Measurements from ENCODE around the gene C1orf35.
A peak's percentile ranks its signal among the peaks of the same experiment; 100 is the strongest.
"Not testable (repeated sequence)": the region's sequence is repeated elsewhere in the genome, so short reads cannot be mapped to it uniquely, and the experiment has no call there.

Gene C1orf35

GRCh38 chr1:228117335-228117734, 14.2 kb upstream of the C1orf35 start:
- Histone ChIP-seq H3K4me1 (ENCODE audit: insufficient read depth, low read length) (no peaks in the 10 kb centered on the region), H3K27me3 (ENCODE audit: insufficient read depth, low read length) (no peaks in the 10 kb centered on the region), H3K36me3 (ENCODE audit: insufficient read depth, low read depth, low read length) (no peaks in the 10 kb centered on the region), H3K9ac (ENCODE audit: low read depth, low read length) (no peak overlapping the region), H3K4me3 (ENCODE audit: low read length) (no peak overlapping the region), H3K27ac (ENCODE audit: low read length) (no peak overlapping the region), H3K9me3 (ENCODE audit: insufficient read depth, low read depth, low read length) (peaks cover 50% of the 10 kb centered on the region)

DNA sequence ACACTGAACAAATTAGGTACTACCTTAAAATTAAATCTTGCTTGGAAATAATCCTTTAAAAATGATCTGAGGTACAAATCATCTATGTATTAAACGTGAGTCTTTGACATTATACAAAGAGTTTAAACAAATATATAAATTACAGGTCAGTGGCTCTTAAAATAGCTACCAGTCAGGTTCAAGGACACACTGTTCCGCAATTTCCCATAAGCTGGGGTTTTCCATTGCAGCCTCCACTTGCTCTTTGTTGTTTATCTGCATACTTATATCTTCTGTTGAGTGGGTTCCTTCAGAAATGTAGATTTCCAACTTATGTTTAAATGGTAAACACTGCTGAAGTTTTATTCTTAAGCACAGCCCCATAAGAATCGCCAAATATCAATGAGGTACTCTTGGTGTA, 11.7 kb upstream of the C1orf35 start:
- Histone ChIP-seq H3K27me3 (ENCODE audit: insufficient read depth, low read length) (peaks cover 11% of the 10 kb centered on the region; the same call in 1 of the 2 replicates), H3K4me3 (ENCODE audit: low read length) (no peak overlapping the region), H3K9ac (ENCODE audit: low read depth, low read length) (no peak overlapping the region), H3K9me3 (ENCODE audit: insufficient read depth, low read depth, low read length) (peaks cover 41% of the 10 kb centered on the region), H3K27ac (ENCODE audit: low read length) (no peak overlapping the region), H3K36me3 (ENCODE audit: insufficient read depth, low read depth, low read length) (no peaks in the 10 kb centered on the region), H3K4me1 (ENCODE audit: insufficient read depth, low read length) (no peaks in the 10 kb centered on the region)

DNA sequence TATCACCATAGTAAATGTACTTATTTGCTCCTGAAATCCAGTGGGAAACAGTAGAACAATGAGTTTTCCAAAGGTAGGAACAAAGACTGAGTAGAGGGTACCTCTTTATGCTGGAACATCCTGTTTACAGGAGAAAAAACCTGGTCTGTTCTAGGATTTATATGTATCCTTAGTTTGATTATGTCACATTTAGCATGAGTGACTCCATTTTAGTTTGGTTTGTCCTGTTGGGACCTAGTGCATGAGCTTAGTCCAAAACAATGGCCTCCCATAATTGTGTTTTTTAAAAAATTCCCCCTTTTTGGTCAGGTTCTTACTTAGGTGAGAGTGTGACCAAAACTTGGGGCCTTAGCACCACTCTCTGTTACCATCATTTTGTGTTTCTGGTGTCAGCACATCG, 9.5 kb upstream of the C1orf35 start:
- peaks cover 4% of the 10 kb centered on the region for H3K4me1 ChIP-seq (ENCODE audit: insufficient read depth, low read length)
- H3K27ac ChIP-seq (ENCODE audit: low read length): no peak overlapping the region
- peaks cover 22% of the 10 kb centered on the region for H3K9me3 ChIP-seq (ENCODE audit: insufficient read depth, low read depth, low read length)
- H3K36me3 ChIP-seq (ENCODE audit: insufficient read depth, low read depth, low read length): peaks cover 2% of the 10 kb centered on the region; the same call in 1 of the 2 replicates
- no peak overlapping the region for H3K4me3 ChIP-seq (ENCODE audit: low read length)
- no peak overlapping the region for H3K9ac ChIP-seq (ENCODE audit: low read depth, low read length)
- H3K27me3 ChIP-seq (ENCODE audit: insufficient read depth, low read length): peaks cover 15% of the 10 kb centered on the region; the same call in 1 of the 2 replicates

GRCh38 chr1:228112167-228112566, 9.0 kb upstream of the C1orf35 start:
- peaks cover 4% of the 10 kb centered on the region for H3K4me1 ChIP-seq (ENCODE audit: insufficient read depth, low read length)
- peaks cover 17% of the 10 kb centered on the region; the same call in 1 of the 2 replicates for H3K9me3 ChIP-seq (ENCODE audit: insufficient read depth, low read depth, low read length)
- no peak overlapping the region for H3K27ac ChIP-seq (ENCODE audit: low read length)
- H3K36me3 ChIP-seq (ENCODE audit: insufficient read depth, low read depth, low read length): peaks cover 6% of the 10 kb centered on the region; the same call in 1 of the 2 replicates
- peaks cover 15% of the 10 kb centered on the region; the same call in 1 of the 2 replicates for H3K27me3 ChIP-seq (ENCODE audit: insufficient read depth, low read length)
- no peak overlapping the region for H3K9ac ChIP-seq (ENCODE audit: low read depth, low read length)
- H3K4me3 ChIP-seq (ENCODE audit: low read length): no peak overlapping the region

DNA sequence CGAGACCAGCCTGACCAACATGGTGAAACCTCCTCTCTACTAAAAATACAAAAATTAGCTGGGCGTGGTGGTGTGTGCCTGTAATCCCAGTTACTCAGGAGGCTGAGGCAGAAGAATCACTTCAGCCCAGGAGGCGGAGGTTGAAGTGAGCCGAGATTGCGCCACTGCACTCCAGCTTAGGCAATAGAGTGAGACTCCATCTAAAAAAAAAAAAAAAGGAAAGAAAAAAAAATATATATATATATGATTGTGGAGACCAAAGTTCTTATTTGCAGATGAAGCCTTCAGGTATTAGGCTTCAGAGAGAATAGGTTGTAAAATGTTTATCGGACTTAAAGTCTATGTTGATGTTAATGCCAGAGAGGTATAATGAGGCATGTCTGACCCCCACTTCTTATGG, 8.2 kb upstream of the C1orf35 start:
- not testable (repeated sequence) for H3K4me3 ChIP-seq (ENCODE audit: low read length); H3K9ac ChIP-seq (ENCODE audit: low read depth, low read length); H3K4me1 ChIP-seq (ENCODE audit: insufficient read depth, low read length); H3K27ac ChIP-seq (ENCODE audit: low read length); H3K9me3 ChIP-seq (ENCODE audit: insufficient read depth, low read depth, low read length)
- peaks cover 15% of the 10 kb centered on the region; the same call in 1 of the 2 replicates for H3K27me3 ChIP-seq (ENCODE audit: insufficient read depth, low read length)
- H3K36me3 ChIP-seq (ENCODE audit: insufficient read depth, low read depth, low read length): peaks cover 15% of the 10 kb centered on the region

DNA sequence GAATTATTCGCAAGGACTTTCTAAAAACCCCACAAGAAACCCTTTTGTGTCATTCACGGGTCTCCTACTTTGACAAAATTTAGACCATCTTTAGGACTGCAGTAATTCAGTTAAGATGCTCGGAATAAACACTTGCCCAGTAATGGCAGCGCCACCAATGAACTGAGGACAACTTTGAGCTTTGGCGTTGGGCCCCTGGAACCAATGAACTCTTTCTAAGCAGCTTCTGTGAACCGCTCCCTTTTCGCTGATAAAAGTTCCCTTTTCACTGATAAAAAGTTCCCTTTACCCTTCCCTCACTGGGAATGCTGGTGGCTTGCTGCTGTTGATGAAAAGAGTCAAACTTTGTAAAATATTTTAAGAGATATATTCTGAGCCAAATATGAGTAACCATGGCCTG, 7.4 kb upstream of the C1orf35 start:
- H3K9me3 ChIP-seq (ENCODE audit: insufficient read depth, low read depth, low read length): peaks cover 7% of the 10 kb centered on the region; the same call in 1 of the 2 replicates
- peaks cover 21% of the 10 kb centered on the region for H3K36me3 ChIP-seq (ENCODE audit: insufficient read depth, low read depth, low read length)
- no peak overlapping the region for H3K27ac ChIP-seq (ENCODE audit: low read length)
- 0 out of 2 replicates have a peak overlapping the region, but pooled peaks have one; percentile 98 for H3K4me3 ChIP-seq (ENCODE audit: low read length)
- no peak overlapping the region for H3K9ac ChIP-seq (ENCODE audit: low read depth, low read length)
- peaks cover 4% of the 10 kb centered on the region for H3K4me1 ChIP-seq (ENCODE audit: insufficient read depth, low read length)
- H3K27me3 ChIP-seq (ENCODE audit: insufficient read depth, low read length): peaks cover 15% of the 10 kb centered on the region; the same call in 1 of the 2 replicates

- Histone ChIP-seq H3K9ac (ENCODE audit: low read depth, low read length) (peak overlapping the region; percentile 82), H3K36me3 (ENCODE audit: insufficient read depth, low read depth, low read length) (peaks cover 21% of the 10 kb centered on the region), H3K4me1 (ENCODE audit: insufficient read depth, low read length) (peaks cover 4% of the 10 kb centered on the region), H3K27ac (ENCODE audit: low read length) (no peak overlapping the region), H3K4me3 (ENCODE audit: low read length) (peak overlapping the region; percentile 98), H3K27me3 (ENCODE audit: insufficient read depth, low read length) (peaks cover 15% of the 10 kb centered on the region; the same call in 1 of the 2 replicates), H3K9me3 (ENCODE audit: insufficient read depth, low read depth, low read length) (peaks cover 3% of the 10 kb centered on the region; the same call in 1 of the 2 replicates)
Measured at GRCh38 chr1:228109962-228110488, 6.9 kb upstream of the C1orf35 start.

DNA sequence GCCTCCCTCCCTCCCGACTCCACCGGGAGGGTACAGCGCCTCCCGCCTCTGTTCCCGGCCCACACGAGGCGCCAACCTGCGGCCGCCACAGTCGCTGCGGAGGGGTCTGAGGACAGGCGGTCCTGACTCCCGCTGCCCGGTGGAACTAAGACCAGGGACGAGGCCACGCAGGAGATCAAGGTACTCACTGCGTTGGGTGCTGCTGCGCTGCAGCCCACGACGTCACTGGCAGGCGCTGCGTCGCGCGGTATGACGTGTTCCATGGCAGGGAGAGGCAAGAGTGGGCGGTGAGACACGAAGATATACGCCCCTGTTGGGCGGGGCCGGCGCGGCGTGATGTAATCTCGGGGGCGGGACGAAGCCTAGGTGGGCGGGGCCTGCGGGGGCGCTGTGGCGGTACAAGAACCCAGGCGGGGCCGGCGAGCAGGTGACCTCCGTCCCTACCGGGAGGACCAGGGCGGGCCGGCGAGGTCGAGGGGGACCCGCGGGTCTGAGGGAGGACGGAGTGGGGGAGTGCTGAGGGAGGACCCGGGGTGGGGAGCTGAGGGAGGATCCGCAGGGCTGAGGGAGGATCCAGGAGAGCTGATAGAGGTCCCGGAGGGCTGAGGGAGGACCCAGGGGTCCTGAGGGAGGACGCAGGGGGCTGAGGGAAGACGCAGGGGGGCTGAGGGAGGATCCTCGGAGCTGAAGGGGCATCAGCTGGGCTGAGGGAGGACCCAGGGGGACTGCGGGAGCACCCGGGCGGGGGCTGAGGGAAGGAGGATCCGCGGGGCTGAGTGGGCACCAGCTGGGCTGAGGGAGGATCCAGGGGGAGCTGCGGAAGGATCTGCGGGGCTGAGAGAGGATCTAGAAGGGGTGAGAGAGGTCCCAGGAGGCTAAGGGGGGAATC, 6.2 kb upstream of the C1orf35 start, which contains the start of gene MRPL55:
TSS of gene MRPL55 (minus strand) at position 227 of the 889 bp plus-strand sequence. CDS start 1,039 bp downstream, outside the sequence.
- Histone ChIP-seq H3K4me3 (ENCODE audit: low read length) (peak within 1 kb of the TSS; percentile 98), H3K9me3 (ENCODE audit: insufficient read depth, low read depth, low read length) (no peaks in the 10 kb centered on the region), H3K27me3 (ENCODE audit: insufficient read depth, low read length) (peaks cover 15% of the 10 kb centered on the region; the same call in 1 of the 2 replicates), H3K36me3 (ENCODE audit: insufficient read depth, low read depth, low read length) (peaks cover 21% of the 10 kb centered on the region), H3K9ac (ENCODE audit: low read depth, low read length) (peak within 1 kb of the TSS; percentile 94), H3K27ac (ENCODE audit: low read length) (peak within 1 kb of the TSS; percentile 18), H3K4me1 (ENCODE audit: insufficient read depth, low read length) (peaks cover 4% of the 10 kb centered on the region)

DNA sequence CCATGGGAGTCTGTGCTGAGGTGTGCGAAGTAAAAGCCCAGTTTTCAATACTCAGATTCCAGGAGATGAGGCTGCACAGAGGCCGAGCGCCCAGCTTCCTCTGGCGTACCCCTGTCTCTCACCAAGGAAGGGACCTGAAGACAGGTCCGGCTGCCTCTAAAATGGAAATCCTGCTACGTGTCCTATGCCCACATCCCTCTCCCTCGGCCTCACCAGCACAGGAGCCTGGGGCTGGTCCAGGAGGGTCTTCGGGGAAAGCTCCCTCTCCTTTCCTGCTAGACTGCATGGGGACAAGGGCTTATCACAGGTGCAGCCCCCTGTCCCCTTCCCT, 5.6 kb upstream of the C1orf35 start:
- H3K9ac ChIP-seq (ENCODE audit: low read depth, low read length): peak overlapping the region; percentile 94
- peak overlapping the region; percentile 18 for H3K27ac ChIP-seq (ENCODE audit: low read length)
- peak overlapping the region; percentile 98 for H3K4me3 ChIP-seq (ENCODE audit: low read length)
- no peaks in the 10 kb centered on the region for H3K9me3 ChIP-seq (ENCODE audit: insufficient read depth, low read depth, low read length)
- peaks cover 15% of the 10 kb centered on the region; the same call in 1 of the 2 replicates for H3K27me3 ChIP-seq (ENCODE audit: insufficient read depth, low read length)
- peaks cover 21% of the 10 kb centered on the region for H3K36me3 ChIP-seq (ENCODE audit: insufficient read depth, low read depth, low read length)
- peaks cover 4% of the 10 kb centered on the region for H3K4me1 ChIP-seq (ENCODE audit: insufficient read depth, low read length)

GRCh38 chr1:228108055-228108690, 5.0 kb upstream of the C1orf35 start:
- H3K9me3 ChIP-seq (ENCODE audit: insufficient read depth, low read depth, low read length): no peaks in the 10 kb centered on the region
- peak overlapping the region; percentile 18 for H3K27ac ChIP-seq (ENCODE audit: low read length)

DNA sequence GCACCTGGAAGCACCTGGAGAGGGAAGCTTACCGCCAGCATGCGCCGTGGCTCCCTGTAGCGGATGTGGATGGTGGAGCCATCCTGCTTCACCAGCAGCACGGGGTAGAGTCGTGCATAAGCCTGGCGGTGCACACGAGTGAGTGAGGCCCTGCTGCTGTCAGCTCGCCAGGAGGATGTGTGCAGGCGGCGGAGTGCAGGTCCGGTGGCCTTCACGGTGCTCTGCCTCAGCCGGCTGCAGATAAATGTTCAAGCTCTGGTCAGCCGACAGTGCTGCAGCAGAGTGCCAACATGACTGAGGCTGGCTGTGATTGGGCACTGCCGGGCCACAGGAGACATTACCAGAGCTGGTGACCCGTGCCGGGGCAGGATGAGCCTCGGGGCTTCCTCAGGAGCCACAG, 4.5 kb upstream of the C1orf35 start:
- Histone ChIP-seq H3K4me3 (ENCODE audit: low read length) (no peak overlapping the region), H3K27me3 (ENCODE audit: insufficient read depth, low read length) (peaks cover 15% of the 10 kb centered on the region; the same call in 1 of the 2 replicates), H3K9me3 (ENCODE audit: insufficient read depth, low read depth, low read length) (no peaks in the 10 kb centered on the region), H3K27ac (ENCODE audit: low read length) (no peak overlapping the region), H3K36me3 (ENCODE audit: insufficient read depth, low read depth, low read length) (peaks cover 21% of the 10 kb centered on the region), H3K9ac (ENCODE audit: low read depth, low read length) (no peak overlapping the region), H3K4me1 (ENCODE audit: insufficient read depth, low read length) (peaks cover 4% of the 10 kb centered on the region)

More at GRCh38 chr1:228108055-228108690, 5.0 kb upstream of the C1orf35 start:
- Histone ChIP-seq H3K9ac (ENCODE audit: low read depth, low read length) (peak overlapping the region; percentile 94), H3K4me1 (ENCODE audit: insufficient read depth, low read length) (peaks cover 4% of the 10 kb centered on the region), H3K27me3 (ENCODE audit: insufficient read depth, low read length) (peaks cover 15% of the 10 kb centered on the region; the same call in 1 of the 2 replicates), H3K4me3 (ENCODE audit: low read length) (peak overlapping the region; percentile 98), H3K36me3 (ENCODE audit: insufficient read depth, low read depth, low read length) (peaks cover 21% of the 10 kb centered on the region)
